GM12878 (cell line): ENCODE data around the gene MPRIP.
"Not testable (repeated sequence)": the region's sequence is repeated elsewhere in the genome, so short reads cannot be mapped to it uniquely, and the experiment has no call there.

Experiments used
- BHLHE40 ChIP-seq, 2 experiments: fragments of 450-650 bp in 1 of 2; IDR thresholded peaks; 2 replicates each; pipeline ENCODE4 v1.6.1; 2011 to 2017; ENCODE audit warnings: low read depth in 2 of 2, borderline replicate concordance in 1 of 2, improper control_type of control experiment in 1 of 2, low read length in 1 of 2, mild to moderate bottlenecking in 1 of 2
- CBX5 ChIP-seq: sonication (generic); IDR thresholded peaks from 2 replicates; pipeline ENCODE4 v1.6.1; 2016; ENCODE audit warnings: low read depth, moderate library complexity, mild to moderate bottlenecking, inconsistent platforms
- CEBPB ChIP-seq, 2 experiments: fragments of 150-350 bp in 1 of 2; IDR thresholded peaks; 2 replicates each; pipeline ENCODE4 v1.6.1; 2012 to 2014; ENCODE audit warnings: low read depth in 2 of 2, low read length in 2 of 2, borderline replicate concordance in 1 of 2, inconsistent platforms in 1 of 2
- EGR1 ChIP-seq, 2 experiments: IDR thresholded peaks; 1 replicate in 1 of 2; 2 replicates in 1 of 2; pipeline ENCODE4 v1.6.1; 2011 to 2012; ENCODE audit warnings: low read depth in 2 of 2, low read length in 2 of 2, borderline replicate concordance in 1 of 2, mild to moderate bottlenecking in 1 of 2, moderate library complexity in 1 of 2
- HCFC1 ChIP-seq: fragments of 150-350 bp; IDR thresholded peaks from 2 replicates; pipeline ENCODE4 v1.6.1; 2014; ENCODE audit warnings: low read length
- KLF5 ChIP-seq: fragments of 450-650 bp; IDR thresholded peaks from 2 replicates; pipeline ENCODE4 v1.6.1; 2014; ENCODE audit warnings: mild to moderate bottlenecking; ENCODE audit not compliant: partially characterized antibody
- PAX5 ChIP-seq: IDR thresholded peaks from 2 replicates; pipeline ENCODE4 v1.6.1; 2011; ENCODE audit warnings: low read depth, low read length, borderline replicate concordance
- POLR2A ChIP-seq: IDR thresholded peaks from 2 replicates; pipeline ENCODE4 v1.6.1; 2011; ENCODE audit warnings: low read depth, mild to moderate bottlenecking, low read length
- SIN3A ChIP-seq: IDR thresholded peaks from 2 replicates; pipeline ENCODE4 v1.6.1; 2012; ENCODE audit warnings: low read depth, low read length, improper control_type of control experiment
- ZNF274 ChIP-seq: IDR thresholded peaks from one replicate; pipeline ENCODE4 v1.8.0; 2011; ENCODE audit not compliant: insufficient read length, insufficient read depth
- ZZZ3 ChIP-seq: IDR thresholded peaks from 2 replicates; pipeline ENCODE4 v1.6.1; 2011; ENCODE audit warnings: low read depth; ENCODE audit not compliant: control insufficient read depth, insufficient read length
- TF ChIP-seq, protein P1 (sequence below): IDR thresholded peaks from 2 replicates; pipeline ENCODE4 v1.6.1; 2012; ENCODE audit warnings: mild to moderate bottlenecking, low read depth, low read length
- TF ChIP-seq, protein P2 (sequence below): IDR thresholded peaks from 2 replicates; pipeline ENCODE4 v1.6.1; 2011; ENCODE audit warnings: low read depth, low read length, improper control_type of control experiment, borderline replicate concordance

DNA sequence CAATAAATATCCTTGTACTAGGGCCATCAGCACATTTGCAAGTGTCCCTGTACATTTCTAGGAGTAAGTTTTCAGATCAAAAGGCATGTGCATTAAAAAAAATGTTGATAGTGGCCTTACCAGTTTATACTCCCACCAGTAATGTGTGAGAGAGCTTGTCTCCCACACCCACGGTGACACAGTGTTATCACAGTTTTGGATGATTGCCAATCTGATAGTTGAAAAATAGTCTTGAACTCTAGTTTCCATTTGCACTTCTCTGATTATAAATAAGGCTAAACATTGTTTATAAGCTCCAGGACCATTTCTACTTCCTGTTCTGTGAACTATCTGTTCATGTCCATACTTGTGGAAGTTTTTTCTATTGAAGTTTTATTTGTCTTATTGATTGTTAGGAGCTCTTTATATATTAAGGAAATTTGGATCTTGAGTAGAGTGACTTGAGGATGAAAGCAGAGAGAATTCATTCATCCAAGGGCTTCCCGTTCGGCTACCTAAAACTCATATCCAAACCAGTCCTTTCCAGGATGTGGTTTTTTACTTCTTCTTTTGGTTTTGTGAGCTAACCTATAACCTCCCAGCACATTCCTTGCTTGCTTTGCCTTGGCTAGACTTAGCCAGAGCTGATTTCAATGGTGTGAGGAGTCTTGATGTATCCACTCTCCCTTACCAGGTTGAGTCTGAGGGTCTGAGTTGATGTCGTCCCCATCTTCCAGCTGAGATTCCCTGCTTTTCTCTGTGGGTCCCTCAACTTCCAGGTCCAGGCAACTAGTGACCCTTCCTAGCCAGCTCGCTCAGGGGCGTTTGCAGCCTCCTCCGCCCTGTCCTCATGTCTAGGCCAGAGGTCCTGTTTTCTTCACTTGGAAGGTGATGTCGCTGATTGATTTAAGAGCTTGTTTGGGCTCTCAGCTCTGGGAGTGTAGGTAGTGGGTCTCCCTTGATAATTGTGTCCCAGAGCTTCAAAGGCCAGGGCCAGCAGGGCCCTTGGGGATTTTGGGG lies 25.8 kb upstream of the MPRIP start:
- not testable (repeated sequence) for TF ChIP-seq POLR2A; BHLHE40 (IDR thresholded peaks at IDR 0.05; ENCODE audit: borderline replicate concordance in 1 of 2, low read depth in 2 of 2, low read length in 1 of 2); ZZZ3; KLF5; CBX5; HCFC1; EGR1 (IDR thresholded peaks at IDR 0.05; ENCODE audit: borderline replicate concordance in 1 of 2, low read depth in 2 of 2, low read length in 2 of 2); CEBPB (IDR thresholded peaks at IDR 0.05; ENCODE audit: borderline replicate concordance in 1 of 2, low read depth in 2 of 2, low read length in 2 of 2); PAX5; SIN3A; ZNF274
- TF ChIP-seq, protein P1, sequence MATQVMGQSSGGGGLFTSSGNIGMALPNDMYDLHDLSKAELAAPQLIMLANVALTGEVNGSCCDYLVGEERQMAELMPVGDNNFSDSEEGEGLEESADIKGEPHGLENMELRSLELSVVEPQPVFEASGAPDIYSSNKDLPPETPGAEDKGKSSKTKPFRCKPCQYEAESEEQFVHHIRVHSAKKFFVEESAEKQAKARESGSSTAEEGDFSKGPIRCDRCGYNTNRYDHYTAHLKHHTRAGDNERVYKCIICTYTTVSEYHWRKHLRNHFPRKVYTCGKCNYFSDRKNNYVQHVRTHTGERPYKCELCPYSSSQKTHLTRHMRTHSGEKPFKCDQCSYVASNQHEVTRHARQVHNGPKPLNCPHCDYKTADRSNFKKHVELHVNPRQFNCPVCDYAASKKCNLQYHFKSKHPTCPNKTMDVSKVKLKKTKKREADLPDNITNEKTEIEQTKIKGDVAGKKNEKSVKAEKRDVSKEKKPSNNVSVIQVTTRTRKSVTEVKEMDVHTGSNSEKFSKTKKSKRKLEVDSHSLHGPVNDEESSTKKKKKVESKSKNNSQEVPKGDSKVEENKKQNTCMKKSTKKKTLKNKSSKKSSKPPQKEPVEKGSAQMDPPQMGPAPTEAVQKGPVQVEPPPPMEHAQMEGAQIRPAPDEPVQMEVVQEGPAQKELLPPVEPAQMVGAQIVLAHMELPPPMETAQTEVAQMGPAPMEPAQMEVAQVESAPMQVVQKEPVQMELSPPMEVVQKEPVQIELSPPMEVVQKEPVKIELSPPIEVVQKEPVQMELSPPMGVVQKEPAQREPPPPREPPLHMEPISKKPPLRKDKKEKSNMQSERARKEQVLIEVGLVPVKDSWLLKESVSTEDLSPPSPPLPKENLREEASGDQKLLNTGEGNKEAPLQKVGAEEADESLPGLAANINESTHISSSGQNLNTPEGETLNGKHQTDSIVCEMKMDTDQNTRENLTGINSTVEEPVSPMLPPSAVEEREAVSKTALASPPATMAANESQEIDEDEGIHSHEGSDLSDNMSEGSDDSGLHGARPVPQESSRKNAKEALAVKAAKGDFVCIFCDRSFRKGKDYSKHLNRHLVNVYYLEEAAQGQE = not testable (repeated sequence)
- TF ChIP-seq, protein P2, sequence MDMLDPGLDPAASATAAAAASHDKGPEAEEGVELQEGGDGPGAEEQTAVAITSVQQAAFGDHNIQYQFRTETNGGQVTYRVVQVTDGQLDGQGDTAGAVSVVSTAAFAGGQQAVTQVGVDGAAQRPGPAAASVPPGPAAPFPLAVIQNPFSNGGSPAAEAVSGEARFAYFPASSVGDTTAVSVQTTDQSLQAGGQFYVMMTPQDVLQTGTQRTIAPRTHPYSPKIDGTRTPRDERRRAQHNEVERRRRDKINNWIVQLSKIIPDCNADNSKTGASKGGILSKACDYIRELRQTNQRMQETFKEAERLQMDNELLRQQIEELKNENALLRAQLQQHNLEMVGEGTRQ = not testable (repeated sequence)
